ENCODE results near the gene SPATA33. TPM values are rescaled to one million over a fixed set of nuclear protein-coding genes. Genes with fewer than 3 reads are reported as not detected.
"Not testable (repeated sequence)": the region's sequence is repeated elsewhere in the genome, so short reads cannot be mapped to it uniquely, and the experiment has no call there.

Gene SPATA33
- polyA plus RNA-seq, 12 donors: 2.2 to 9.3 (median 5.2) TPM; not detected in 1

DNA sequence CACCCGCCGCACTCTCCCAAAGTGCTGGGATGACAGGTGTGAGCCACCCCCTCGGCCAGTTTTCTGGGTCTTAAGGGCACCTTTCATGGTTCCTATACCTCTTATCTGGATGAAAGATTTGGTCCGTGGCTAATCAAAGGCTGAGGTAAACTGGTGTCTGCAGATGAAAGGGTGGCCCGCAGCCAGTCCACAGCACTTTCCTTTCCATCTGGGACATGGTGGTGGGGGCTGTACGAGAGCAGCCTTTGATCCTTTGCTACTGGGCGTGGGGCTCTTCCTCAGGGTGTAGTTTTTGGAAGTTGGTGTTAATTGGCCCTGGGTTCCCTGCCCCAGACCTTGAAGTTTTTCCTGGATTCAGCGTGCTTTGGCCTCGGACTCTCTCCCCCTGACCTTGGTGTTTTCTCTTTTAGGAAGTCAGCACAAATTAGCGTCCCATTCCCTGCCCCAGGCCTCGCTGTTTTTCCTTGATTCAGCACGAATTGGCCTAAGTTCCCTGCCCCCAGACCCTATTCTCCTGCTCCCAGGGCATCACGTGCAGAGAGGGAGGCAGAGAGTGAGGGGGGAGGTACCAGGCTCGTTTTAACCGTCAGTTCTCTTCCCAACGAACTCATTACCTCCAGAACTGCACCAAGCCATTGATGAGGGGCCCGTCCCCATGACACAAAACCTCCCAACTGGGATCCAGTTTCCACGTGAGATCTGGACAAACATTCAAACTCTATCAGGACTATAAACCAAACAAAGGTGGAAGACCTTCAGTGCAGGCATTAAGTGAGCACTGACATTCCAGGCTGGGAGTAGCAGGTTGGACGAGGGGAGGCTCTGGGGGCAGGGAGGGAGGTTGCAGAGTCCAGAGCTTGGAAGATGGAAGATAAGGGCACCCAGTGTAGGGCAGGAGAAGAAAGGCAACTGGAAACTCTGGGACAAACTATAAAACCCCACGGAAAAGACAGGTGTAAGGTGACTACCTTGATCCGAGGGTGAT lies 32.6 kb upstream of the SPATA33 start:
- no peak for DNase-seq

DNA sequence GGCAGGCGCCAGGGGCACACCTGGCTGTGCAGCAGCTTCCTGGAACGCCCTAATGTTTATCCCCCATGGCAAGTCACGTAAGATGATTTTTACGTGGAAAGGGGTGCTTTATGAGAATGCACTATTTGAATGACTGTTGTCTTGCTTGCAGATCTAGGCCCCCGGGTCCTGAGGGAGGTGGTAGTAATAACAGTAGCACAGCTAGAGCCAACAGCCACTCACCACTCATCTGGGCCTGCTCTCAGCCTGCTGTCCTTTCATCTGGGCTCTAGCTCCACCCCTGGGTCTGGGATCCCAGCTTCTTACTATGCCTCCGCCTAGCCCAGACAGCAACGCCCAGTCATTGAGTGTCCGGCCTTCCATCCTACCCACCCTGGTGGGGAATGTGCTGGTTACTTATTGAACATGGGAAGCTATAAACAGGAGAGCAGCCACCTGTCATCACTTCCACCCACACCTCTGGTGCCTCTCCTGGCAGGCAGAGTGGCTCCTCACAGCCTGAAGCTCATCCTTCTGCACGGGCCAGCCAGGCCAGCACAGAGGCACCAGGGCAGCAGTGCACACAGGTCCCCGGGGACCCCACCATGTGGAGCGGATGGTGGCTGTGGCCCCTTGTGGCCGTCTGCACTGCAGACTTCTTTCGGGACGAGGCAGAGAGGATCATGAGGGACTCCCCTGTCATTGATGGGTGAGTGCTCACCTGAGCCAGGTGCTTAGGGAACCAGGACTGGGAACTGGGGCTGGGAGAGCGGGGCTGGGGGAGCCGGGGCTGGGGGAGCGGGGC lies 27.6 kb upstream of the SPATA33 start:
- DNase-seq: no peak

DNA sequence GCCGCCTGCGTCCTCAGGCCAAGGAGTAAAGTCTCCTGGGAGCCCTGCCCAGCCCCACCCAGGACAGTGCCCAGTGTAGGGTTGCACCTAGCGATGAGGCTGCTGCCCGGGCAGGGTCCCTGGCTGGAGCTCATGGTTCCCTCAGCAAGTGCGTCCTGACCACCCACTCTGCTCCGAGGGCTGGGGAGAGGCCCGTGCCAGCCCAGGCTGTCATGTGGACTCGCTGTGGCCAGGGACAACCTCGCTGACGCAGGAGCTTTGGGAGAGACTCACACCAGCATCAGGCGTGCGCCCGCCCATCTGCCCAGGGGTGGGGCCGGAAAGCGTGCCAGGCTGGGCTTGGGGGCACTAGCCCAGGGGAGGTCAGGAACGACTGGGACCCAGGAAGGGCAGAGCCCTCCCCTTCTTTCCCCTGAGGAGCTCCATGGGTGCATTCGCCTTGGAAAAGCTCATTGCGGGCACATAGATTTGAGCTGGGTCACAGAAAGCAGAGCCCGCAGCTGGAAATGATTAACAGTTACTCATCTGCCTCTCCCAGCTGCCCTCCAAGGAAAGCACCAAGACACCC lies 24.5 kb upstream of the SPATA33 start:
- DNase-seq: no peak

DNA sequence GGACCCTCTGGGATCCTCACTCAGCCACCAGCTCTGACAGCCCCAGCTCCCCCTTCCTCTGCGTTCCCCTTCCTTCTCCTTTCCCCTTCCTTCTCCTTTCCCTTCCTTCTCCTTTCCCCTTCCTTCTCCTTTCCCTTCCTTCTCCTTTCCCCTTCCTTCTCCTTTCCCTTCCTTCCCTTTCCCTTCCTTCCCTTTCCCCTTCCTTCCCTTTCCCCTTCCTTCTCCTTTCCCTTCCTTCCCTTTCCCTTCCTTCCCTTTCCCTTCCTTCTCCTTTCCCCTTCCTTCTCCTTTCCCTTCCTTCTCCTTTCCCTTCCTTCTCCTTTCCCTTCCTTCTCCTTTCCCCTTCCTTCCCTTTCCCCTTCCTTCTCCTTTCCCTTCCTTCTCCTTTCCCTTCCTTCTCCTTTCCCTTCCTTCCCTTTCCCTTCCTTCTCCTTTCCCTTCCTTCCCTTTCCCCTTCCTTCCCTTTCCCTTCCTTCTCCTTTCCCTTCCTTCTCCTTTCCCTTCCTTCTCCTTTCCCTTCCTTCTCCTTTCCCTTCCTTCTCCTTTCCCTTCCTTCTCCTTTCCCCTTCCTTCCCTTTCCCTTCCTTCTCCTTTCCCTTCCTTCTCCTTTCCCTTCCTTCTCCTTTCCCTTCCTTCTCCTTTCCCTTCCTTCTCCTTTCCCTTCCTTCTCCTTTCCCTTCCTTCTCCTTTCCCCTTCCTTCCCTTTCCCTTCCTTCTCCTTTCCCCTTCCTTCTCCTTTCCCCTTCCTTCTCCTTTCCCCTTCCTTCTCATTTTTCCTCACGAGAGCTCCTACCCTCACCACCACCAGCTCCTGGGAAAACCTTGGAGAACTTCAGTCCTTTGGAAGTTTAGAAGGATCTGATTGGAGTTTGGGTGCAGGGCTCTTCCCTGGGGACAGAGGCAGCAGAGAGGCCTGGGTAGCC lies 22.9 kb upstream of the SPATA33 start:
- DNase-seq: not testable (repeated sequence)

DNA sequence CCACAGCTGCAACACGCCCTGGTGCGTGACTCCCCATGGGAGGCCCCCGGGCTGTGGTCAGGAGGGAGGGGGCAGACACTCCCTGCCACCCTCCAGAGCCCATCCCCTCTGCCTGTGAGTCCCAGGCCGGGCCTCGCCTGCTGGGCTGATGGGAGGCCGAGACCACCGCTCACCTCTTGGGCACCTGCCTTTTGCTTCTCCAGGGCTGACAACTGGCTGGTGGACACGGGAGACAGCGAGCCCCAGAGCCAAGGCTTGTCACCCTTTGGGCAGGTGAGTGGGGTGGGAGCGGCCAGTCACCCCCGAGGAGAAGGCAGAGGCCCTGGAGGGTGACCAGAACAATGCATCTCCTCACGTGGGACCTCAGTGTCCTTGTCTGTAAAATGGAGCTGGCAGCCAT lies 21.0 kb upstream of the SPATA33 start:
- no peak for DNase-seq

DNA sequence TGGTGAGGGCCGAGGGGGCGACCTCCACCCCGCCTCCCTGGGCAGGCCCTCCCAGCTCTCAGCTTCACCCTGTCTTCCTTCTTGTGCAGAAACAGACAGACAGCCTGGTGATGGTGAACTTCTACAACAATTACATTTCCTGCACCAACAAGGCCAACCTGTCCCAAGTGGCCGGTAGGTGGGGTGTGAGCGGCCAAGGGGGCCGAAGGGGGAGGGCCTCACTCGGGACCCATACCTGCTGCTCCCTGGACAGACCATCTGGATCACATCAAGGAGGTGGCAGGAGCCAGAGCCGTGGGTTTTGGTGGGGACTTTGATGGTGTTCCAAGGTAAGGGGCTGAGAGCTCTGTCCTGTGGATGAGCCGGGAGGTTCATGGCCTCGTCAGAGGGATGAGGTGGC lies 20.3 kb upstream of the SPATA33 start:
- DNase-seq: no peak

DNA sequence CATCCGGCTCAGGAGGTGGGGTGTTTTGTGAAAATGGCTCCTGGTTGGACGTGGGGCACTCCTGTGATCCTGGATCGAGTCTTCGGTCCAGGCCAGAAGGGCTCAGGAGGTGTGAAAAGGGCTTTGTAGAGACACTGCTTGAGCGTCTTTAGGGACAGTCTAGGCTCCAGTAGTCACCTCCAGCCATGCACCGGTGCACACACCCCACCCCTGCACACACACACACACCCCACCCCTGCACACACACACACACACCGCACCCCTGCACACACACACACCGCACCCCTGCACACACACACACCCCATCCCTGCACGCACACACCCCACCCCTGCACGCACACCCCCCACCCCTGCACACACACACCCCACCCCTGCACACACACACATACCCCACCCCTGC lies 19.2 kb upstream of the SPATA33 start:
- DNase-seq: no peak

DNA sequence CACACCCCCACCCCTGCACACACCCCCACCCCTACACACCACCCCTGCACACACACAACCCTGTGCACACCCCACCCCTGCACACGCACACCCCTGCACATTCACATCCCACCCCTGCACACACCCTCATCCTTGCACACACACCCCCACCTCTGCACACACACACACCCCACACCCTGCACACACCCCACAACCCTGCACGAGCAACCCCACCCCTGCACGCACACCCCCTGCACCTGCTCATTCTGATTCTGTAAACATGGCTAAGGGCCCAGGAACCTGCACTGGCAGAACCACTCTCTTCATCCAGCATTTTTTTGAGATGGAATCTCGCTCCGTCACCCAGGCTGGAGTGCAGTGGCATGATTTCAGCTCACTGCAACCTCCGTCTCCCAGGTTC lies 18.3 kb upstream of the SPATA33 start:
- no peak for DNase-seq

DNA sequence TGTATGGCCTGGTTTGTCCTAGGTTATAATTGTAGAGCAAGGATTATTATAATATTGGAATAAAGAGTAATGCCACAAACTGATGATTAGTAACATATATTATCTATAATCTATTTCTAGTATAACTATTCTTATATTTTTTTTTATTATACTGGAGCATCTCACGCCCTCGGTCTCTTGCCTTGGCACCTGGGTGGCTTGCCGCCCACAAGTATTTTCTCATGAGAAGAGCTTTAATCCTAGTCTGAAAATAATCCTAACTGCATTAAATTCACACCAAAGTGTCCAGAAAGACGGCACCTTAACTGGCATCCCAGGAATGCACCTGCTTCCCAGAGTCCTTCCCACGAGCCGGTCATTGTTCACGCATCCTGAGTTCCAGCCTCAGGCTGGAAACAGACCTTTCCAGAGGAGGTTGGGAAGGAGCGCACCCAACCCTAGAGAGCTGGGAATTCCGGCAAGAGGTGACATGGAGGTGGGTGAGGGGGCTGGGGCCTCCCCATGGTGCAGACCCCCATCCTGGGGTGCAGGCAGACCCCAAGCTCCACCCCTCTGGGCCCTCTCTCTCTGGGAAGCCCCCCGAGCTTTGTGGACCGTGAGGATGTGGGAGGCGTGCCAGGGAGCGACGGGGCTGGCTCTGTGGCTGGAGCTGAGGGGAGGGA lies 16.0 kb upstream of the SPATA33 start:
- no peak for DNase-seq

DNA sequence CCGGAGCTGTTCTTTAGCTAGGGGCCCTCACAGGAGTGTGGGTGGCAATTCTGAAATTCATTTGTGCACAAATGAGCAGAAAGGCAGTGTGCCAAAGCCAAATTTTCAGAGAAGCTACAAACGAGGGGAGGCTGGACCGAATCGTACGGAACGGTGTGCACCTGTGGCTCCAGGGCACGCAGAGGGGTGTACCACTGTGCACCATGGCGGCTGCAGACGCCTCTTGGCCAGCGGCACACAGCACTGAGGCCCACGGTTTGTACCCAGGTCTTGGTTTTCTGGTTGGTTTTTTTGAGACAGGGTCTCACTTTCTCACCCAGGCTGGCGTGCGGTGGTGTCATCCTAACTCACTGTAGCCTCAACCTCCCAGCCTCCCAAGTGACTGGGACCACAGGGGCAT lies 15.1 kb upstream of the SPATA33 start:
- DNase-seq: no peak

DNA sequence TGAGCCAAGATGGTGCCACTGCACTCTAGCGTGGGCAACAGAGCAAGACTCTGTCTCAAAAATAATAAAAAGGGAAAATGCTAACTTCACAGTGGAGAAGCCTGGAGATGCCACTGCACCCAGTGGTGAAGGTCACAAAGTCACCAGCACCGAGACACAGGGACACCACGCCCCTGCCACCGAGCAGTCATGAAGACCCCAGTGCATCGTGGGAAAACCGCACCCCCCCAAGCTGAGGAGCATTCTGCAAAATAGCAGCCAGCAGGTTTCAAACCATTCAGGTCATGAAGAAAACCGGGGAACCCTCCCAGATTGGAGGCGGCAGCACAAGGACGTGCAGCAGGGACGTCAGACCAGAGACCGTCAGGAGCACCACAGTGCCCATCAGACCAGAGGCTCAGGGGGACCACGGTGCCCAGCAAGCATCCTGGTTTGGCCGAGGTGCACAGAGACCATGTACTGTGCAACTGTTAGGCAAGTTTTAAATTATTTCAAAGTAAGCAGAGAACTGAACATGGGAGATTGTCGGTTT lies 13.8 kb upstream of the SPATA33 start:
- no peak for DNase-seq

DNA sequence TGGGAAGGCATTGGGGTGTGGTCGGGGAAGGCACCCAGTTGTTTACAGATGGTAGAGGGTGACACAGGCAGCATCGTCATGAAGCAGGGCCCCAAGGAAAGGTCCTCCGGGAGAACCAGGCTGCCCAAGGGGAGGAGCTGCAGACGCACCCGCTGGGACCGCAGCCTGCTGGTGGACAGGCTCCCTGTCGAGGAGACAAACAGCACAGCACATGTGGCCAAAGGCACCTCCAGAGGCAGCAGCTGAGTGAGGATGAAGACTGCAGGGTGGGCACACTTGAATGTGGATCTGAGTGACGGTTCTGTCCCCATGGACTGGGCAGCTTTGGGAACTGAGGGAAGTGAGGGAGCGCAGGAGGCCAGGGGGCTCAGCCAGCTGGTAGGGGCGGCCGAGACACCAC lies 12.5 kb upstream of the SPATA33 start:
- DNase-seq: no peak

DNA sequence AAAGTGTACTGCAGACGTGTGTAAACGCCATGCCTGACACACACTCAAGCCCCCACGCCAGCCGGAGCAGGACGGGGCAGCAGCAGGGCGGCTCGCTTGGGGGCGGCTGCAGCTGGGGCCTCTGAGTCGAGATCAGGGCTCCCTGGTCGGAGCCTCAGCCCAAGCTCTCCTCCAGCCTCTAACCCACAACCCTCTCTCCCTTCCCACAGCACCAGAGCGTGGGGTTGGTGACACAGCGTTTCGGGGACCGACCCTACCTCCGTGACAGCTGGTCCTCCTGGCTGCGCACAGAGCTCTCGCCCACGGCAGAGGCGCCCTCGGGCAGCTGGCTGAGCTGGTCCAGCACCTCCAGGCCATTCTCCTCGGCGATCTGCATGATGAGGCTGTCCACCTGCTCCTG lies 11.4 kb upstream of the SPATA33 start:
- DNase-seq: no peak

DNA sequence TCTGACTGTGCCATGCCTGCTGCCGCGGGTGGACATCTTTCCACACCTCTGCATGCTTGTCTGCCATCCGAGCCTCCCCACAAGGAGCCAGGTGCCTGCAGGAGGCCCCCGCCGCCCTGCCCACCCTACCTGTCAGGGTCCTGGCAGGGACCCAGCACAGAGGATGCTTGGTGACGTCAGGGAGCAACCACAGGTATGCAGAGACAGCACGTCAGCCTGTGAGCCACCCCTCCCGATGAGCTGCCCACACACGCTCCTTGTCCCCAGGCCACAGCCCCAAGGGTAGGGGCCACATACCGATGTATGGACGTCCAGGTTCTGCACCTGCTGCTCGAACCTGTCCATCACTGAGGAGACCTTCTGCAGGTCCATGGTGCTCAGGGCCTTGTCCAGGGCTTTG lies 10.7 kb upstream of the SPATA33 start:
- no peak for DNase-seq

DNA sequence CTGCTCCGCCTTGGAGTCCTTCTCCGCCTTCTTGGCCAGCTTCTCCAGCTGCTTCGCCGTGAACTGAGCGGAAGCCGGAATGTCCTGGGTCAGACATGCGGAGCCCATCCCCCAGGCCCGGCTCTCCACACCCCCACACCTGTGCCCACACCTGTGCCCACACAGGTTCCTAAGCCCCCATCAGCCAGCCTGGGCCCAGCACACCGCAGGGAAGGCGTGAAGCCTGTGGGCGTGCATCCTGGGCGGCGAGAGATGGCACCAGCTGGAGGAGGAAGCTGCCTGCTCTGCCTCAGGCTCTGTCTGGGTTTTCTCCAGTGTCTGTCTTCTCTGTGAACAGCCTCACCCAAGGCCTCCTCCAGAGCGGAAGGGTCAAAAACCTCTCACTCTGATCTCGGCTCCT lies 6.1 kb upstream of the SPATA33 start:
- no peak for DNase-seq

DNA sequence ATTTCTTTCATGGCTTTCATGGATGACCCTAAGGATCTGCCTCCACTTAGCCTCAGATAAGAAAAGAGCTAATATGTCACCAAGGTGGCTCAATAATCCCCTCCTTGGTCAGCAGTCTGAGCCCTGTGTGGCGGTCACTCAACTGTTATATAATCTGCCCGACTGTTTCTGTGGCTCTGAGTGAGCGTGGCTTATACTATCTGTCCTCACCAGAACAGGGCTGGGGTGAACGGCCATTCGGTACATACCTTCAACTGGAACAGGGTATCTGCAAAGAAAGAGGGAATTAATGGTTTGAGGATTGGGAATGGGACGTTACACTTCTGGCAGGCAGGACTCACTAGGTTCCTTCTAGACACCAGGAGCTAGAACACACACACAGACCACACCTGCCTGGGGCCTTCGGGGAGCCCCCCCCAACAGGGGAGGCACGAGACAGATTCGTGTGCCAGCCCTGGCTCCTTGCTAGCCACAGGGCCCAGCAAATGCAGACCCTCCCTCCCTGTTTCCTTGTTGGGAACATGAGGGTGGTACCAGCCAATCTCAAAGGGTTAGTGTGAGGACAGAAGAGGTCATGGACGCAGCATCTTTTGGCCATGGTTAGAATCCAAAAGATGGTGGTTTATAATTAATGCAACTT lies 3.9 kb upstream of the SPATA33 start:
- DNase-seq: no peak

DNA sequence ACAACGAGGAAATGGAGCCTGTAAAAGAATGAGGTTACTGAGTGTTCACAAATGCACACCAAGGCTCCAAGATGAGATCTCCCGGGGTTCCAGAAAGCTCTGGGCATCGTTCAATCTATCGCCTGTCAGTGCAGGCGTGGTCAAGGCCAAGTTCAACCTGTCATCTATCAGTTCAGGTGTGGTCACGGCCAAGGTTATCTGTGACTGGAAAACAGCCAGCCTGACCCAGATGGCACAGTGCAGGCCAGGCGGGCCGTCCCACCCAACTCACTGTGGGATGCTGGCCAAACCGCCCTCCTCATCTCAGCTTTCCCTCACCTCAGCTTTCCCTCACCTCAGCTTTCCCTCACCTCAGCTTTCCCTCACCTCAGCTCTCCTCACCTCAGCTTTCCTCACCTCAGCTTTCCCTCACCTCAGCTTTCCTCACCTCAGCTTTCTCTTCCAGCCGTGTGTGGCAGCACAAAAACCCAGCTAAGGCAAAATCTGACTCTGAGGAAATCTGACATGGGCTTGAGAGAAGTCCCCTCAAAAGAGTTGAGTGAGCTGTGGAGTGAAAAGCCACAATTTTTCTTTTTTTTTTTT lies 2.5 kb upstream of the SPATA33 start:
- DNase-seq: no peak

DNA sequence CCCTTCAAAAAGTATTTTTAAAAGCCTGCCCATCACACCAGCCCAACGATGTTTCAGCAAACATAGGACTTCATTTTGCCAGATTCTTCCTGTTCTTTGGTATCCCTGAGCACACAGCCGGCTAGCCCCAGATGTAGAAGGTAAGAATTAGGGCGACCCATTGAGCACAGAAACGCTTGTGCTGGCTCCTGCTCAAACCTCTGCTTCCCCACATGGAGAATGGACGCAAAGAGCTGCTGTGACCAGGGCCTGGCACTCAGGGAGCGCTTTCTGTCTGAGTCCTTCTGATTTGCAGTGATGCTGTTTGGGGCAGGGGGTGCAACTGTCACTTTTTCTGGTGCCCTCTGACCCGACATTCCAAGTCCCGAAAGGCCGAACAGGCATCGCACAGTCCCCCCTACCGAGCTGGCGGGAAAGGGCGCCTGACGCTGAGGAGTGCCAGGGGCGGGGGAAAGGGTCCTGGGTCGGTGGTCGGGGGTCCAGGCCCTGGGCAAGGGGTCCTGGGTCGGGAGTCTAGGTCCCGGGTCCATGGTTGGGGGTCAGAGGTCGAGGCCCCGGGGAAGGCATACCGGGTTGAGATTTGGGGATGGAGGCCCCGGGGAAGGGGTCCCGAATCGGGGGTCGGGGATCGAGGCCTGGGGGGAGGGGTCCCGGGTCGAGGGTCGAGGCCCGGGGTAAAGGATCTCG lies 1.1 kb upstream of the SPATA33 start:
- no peak for DNase-seq

DNA sequence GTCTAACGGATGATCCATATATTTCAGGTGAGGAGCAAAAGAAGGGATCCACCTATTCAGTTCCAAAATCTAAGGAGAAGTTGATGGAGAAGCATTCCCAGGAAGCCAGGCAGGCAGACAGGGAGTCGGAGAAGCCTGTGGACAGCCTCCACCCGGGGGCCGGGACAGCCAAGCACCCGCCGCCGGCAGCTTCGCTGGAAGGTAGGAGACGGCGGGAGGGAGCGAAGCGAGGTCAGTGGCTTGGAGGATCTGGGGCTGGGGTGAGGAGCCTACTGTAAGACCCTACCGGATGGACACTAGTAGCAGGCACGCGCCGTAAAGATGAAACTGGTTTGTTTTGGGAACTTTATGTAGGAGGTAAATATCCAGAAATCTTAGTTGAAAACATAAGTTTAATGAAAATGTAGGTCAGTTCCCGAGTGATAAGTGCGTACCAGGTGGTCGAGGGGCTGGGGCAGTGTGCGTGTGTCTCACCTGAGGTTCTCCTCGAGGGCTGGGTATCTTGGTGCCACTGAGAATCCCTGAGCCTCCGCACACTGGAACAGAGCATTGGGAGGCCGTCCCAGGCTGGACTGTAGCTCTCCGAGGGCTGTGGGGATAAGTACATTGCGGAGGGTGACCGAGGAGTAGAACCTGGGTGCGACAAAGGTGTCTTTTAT lies 714 bp downstream of the SPATA33 start:
- DNase-seq: no peak

Measured in muscle of arm (tissue), 12 donors.